Heart left ventricle (tissue), 13 donors: ENCODE results near the gene SEC31A.

Source experiments
- CTCF ChIP-seq, 12 donors: fragments of 200-600 bp; sonication (generic) in 4 of 12; IDR thresholded peaks; one replicate each; pipeline versions ENCODE4 v1.5.0 to v1.8.0; 2018 to 2022; ENCODE audit warnings: antibody characterized with exemption in 12 of 12, mild to moderate bottlenecking in 5 of 12
- POLR2A ChIP-seq, 2 donors: fragments of 450-650 bp; IDR thresholded peaks; one replicate each; pipeline ENCODE4 v1.6.1; 2017; ENCODE audit warnings: antibody characterized with exemption in 2 of 2, mild to moderate bottlenecking in 2 of 2, moderate library complexity in 2 of 2
- donor health status: ischemic (EF 13 %, LVEDD 7.1; RV severe dilation, severe dysfunction).
- donor health status: DM: no; HTN: yes; CAD: no.
- donor health status: DM: no; HTN: no; CAD: no.
- donor health status: ischemic (EF 25% LVEDD 6.9; RV normal size, moderate dysfunction).
- donor health status: ischemic (EF 25% LVEDD 5.7; RV mildly dilated, moderate dysfunction).
- donor health status: ischemic (EF 35%, LVEDD 5.7; RV mildly dilated, moderate dysfunction).
- donor health status: nonischemic (EF 11% LVEDD 7.7; RV severe dilation, severe dysfunction).
- donor health status: DM: yes; HTN: yes; CAD: no.
- donor health status: PGD.
- donor health status: ischemic (EF 29% LVEDD 5.4; RV normal size, mild dysfunction).
- donor health status: nonischemic (EF 23%, LVEDD 6.1; RV moderate dilation, normal function).

DNA sequence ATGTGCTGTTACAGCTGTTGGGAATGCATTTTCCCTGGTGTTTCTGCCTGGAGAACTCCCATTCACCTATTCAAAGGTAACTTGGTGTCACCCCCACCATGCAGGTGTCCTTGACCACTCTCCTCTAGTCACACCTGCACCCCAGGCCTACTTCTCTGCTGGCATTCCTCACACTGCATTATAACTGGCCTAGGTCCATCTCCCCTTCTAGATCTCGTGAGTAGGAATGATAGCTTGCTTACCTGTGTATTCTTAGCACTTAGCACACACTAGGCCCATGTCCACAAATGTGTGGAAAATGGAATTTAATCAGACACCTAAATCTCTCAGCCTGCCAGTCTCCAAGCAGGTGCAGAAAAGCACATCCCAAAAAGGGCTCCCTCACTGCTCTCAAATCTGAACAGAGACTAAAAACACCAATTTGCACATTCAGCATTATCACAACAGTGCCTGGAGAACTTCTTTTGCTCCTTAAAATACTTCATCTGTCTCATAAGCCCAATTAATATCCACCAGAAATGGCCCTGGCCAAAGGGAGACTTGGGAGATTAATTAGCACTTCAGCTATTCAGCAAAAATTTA, 110.7 kb downstream of the SEC31A start:
- TF ChIP-seq CTCF (IDR thresholded peaks at IDR 0.05), result no peak
- TF ChIP-seq POLR2A (IDR thresholded peaks at IDR 0.05), result no peak
